ENCODE data around the gene PXT1. TPM values are rescaled to one million over a fixed set of nuclear protein-coding genes. Genes with fewer than 3 reads are reported as not detected.

The PXT1 gene
- total RNA-seq, 3 donors from 2014 or later (not counting 1 experiment from before 2014, with no cell fraction given) = 0.27 to 1.0 (median 0.28) TPM

GRCh38 chr6:36374194-36374593, 68.5 kb downstream of the PXT1 start:
- no peak overlapping the region for H3K27ac Mint-ChIP-seq
- H3K4me3 ChIP-seq (ENCODE audit: low read length) = no peak overlapping the region
- no peaks in the 10 kb centered on the region for H3K9me3 ChIP-seq (ENCODE audit: control insufficient read depth, insufficient read depth, low read length)
- no peak for ATAC-seq
- TF ChIP-seq CTCF (IDR thresholded peaks at IDR 0.05) = no peak
- DNase-seq = no peak
- WGBS (ENCODE audit: insufficient coverage) = 88% methylated on average over 4 of the region's 4 CpGs
- intact Hi-C loops (cut with micrococcal nuclease) = no loop called here
- peaks cover 0 to 4% of the 10 kb centered on the region in 2 donors for H3K27me3 Mint-ChIP-seq (ENCODE audit: low read depth in 2 of 2)
- no peaks in the 10 kb centered on the region for H3K36me3 ChIP-seq (ENCODE audit: control insufficient read depth, insufficient read depth, low read length)
- H3K9me3 Mint-ChIP-seq = no peaks in the 10 kb centered on the region
- H3K4me1 Mint-ChIP-seq = peaks cover 0 to 4% of the 10 kb centered on the region in 2 donors
- H3K27me3 ChIP-seq (ENCODE audit: control insufficient read depth, insufficient read depth, low read length) = no peaks in the 10 kb centered on the region
- no peak overlapping the region for H3K27ac ChIP-seq (ENCODE audit: low read length)
- no peak overlapping the region for H3K4me3 Mint-ChIP-seq
- peaks cover 6% of the 10 kb centered on the region for H3K4me1 ChIP-seq (ENCODE audit: control insufficient read depth, insufficient read depth, low read length)
- H3K36me3 Mint-ChIP-seq = no peaks in the 10 kb centered on the region

- Mint-ChIP-seq H3K9me3 (no peaks in the 10 kb centered on the region), H3K27ac (no peak overlapping the region), H3K4me3 (no peak overlapping the region), H3K4me1 (peaks cover 0 to 4% of the 10 kb centered on the region in 2 donors), H3K36me3 (no peaks in the 10 kb centered on the region), H3K27me3 (ENCODE audit: low read depth in 2 of 2) (peaks cover 0 to 4% of the 10 kb centered on the region in 2 donors)
- Histone ChIP-seq H3K36me3 (ENCODE audit: control insufficient read depth, insufficient read depth, low read length) (no peaks in the 10 kb centered on the region), H3K27me3 (ENCODE audit: control insufficient read depth, insufficient read depth, low read length) (no peaks in the 10 kb centered on the region), H3K4me1 (ENCODE audit: control insufficient read depth, insufficient read depth, low read length) (peaks cover 7% of the 10 kb centered on the region), H3K9me3 (ENCODE audit: control insufficient read depth, insufficient read depth, low read length) (no peaks in the 10 kb centered on the region), H3K27ac (ENCODE audit: low read length) (no peak overlapping the region), H3K4me3 (ENCODE audit: low read length) (no peak overlapping the region)
- intact Hi-C loops (cut with micrococcal nuclease) = no loop called here
- no peak for TF ChIP-seq CTCF (IDR thresholded peaks at IDR 0.05)
- no peak for DNase-seq
- WGBS (ENCODE audit: insufficient coverage) = 82% methylated on average over 15 of the region's 15 CpGs
- ATAC-seq = no peak
Measured at GRCh38 chr6:36373368-36374019, 69.2 kb downstream of the PXT1 start.

- peaks cover 0 to 4% of the 10 kb centered on the region in 2 donors for H3K4me1 Mint-ChIP-seq
- DNase-seq = no peak
- ATAC-seq = no peak
- H3K9me3 Mint-ChIP-seq = no peaks in the 10 kb centered on the region
- TF ChIP-seq CTCF (IDR thresholded peaks at IDR 0.05) = no peak
- intact Hi-C loops (cut with micrococcal nuclease) = no loop called here
- 89% methylated on average over 6 of the region's 6 CpGs for WGBS (ENCODE audit: insufficient coverage)
- no peak overlapping the region for H3K4me3 Mint-ChIP-seq
- no peaks in the 10 kb centered on the region for H3K36me3 Mint-ChIP-seq
- peaks cover 7% of the 10 kb centered on the region for H3K4me1 ChIP-seq (ENCODE audit: control insufficient read depth, insufficient read depth, low read length)
- H3K27ac Mint-ChIP-seq = no peak overlapping the region
- H3K27ac ChIP-seq (ENCODE audit: low read length) = no peak overlapping the region
- H3K36me3 ChIP-seq (ENCODE audit: control insufficient read depth, insufficient read depth, low read length) = no peaks in the 10 kb centered on the region
- H3K9me3 ChIP-seq (ENCODE audit: control insufficient read depth, insufficient read depth, low read length) = no peaks in the 10 kb centered on the region
- no peak overlapping the region for H3K4me3 ChIP-seq (ENCODE audit: low read length)
- H3K27me3 ChIP-seq (ENCODE audit: control insufficient read depth, insufficient read depth, low read length) = no peaks in the 10 kb centered on the region
- peaks cover 0 to 4% of the 10 kb centered on the region in 2 donors for H3K27me3 Mint-ChIP-seq (ENCODE audit: low read depth in 2 of 2)
Measured at GRCh38 chr6:36372088-36372487, 70.6 kb downstream of the PXT1 start.

GRCh38 chr6:36371211-36371610, 71.4 kb downstream of the PXT1 start:
- H3K4me1 Mint-ChIP-seq = peaks cover 0 to 4% of the 10 kb centered on the region in 2 donors
- Histone ChIP-seq H3K9me3 (ENCODE audit: control insufficient read depth, insufficient read depth, low read length) (no peaks in the 10 kb centered on the region), H3K27me3 (ENCODE audit: control insufficient read depth, insufficient read depth, low read length) (no peaks in the 10 kb centered on the region), H3K36me3 (ENCODE audit: control insufficient read depth, insufficient read depth, low read length) (no peaks in the 10 kb centered on the region), H3K27ac (ENCODE audit: low read length) (no peak overlapping the region), H3K4me3 (ENCODE audit: low read length) (no peak overlapping the region), H3K4me1 (ENCODE audit: control insufficient read depth, insufficient read depth, low read length) (peaks cover 7% of the 10 kb centered on the region)
- no peak overlapping the region for H3K4me3 Mint-ChIP-seq
- no peak for TF ChIP-seq CTCF (IDR thresholded peaks at IDR 0.05)
- no peak overlapping the region for H3K27ac Mint-ChIP-seq
- H3K27me3 Mint-ChIP-seq (ENCODE audit: low read depth in 2 of 2) = peaks cover 0 to 4% of the 10 kb centered on the region in 2 donors
- ATAC-seq (no peak), DNase-seq (no peak)
- no peaks in the 10 kb centered on the region for H3K9me3 Mint-ChIP-seq
- intact Hi-C loops (cut with micrococcal nuclease) = no loop called here
- no peaks in the 10 kb centered on the region for H3K36me3 Mint-ChIP-seq
- WGBS (ENCODE audit: insufficient coverage) = 94% methylated on average over 9 of the region's 9 CpGs
